Iris pigment epithelial cell (primary cell): Measurements from ENCODE around the gene B3GALNT2.
A peak's percentile ranks its signal among the peaks of the same experiment; 100 is the strongest.

Source experiments
- DNase-seq: peaks from one replicate; pipeline ENCODE4 v3.0.0-alpha.2; 2011; ENCODE audit warnings: low read depth

B3GALNT2 gene

GRCh38 chr1:235454021-235454420 is 50.2 kb downstream of the B3GALNT2 start:
- no peak for DNase-seq

GRCh38 chr1:235450886-235451483 is 53.3 kb downstream of the B3GALNT2 start:
- DNase-seq, result peak; percentile 9

DNA sequence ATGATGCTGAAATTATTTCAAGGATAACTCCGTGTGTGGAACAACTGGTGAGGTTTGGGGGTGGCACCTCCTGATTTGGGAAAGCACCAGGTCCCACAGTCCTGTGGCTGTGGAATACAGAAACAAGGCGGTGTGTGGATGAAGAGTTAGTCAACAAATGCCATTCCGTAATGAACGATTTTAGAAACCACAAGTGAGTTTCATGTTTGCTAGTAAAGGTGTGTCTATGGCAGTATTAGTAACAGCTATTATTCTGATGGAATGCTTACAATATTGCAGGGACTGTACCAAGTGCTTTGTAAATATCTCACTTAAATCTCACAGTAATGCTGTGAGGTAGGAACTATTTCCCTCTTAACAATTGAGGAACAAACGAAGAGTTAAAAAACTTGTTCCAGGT is 53.8 kb downstream of the B3GALNT2 start:
- DNase-seq, result no peak

- DNase-seq, result no peak
These were observed 55.6 kb downstream of the B3GALNT2 start for GRCh38 chr1:235448616-235449015.

DNA sequence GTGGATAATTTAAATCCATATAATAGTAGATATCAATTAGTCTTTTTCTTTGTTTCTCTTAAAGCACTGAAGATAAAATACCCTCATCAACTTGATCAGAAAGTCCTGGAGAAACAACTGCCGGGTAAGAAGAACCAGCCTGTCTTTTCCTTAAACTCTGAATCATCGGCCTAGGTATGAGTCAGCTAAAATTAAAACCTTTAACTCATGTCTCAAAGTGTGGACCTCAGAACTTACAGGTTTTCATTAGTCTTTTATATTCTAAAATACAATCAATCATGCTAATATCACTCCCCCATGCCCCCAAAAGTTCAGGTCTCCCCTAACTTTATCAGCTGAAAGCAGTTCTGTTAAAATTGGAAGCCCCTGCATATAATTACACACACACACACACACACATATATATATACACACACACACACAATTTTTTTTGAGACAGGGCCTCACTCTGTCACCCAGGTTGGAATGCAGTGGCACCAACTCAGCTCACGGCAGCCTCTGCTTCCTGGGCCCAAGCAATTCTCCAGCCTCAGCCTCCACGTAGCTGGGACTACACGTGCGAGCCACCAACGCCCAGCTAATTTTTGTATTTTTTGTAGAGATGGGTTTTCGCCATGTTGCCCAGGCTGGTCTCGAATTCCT is 61.3 kb downstream of the B3GALNT2 start:
- peak; percentile 85 for DNase-seq

- DNase-seq, result no peak
These were observed 63.0 kb downstream of the B3GALNT2 start for GRCh38 chr1:235441159-235441685.

DNA sequence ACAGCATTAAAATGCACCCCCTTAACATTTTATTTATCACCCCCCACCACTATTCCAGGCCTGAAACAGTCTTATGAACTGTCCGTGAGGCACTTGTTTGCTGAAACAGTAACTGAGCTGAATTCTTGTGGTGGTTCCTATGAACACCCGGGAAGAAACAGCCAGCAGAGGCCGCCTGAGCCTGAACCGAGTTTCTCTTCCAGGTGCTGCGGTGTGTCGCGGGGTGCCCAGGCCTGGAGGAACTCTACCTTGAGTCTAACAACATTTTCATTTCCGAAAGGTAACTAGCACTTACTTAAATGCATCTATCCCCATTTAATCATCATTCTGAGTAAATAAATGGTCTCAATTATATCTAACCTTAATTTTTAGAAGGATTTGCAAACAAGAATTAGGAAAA is 70.3 kb downstream of the B3GALNT2 start:
- DNase-seq, result no peak

- peak; percentile 77 for DNase-seq
These were observed 73.3 kb downstream of the B3GALNT2 start for GRCh38 chr1:235430991-235431390.

GRCh38 chr1:235429143-235429542 is 75.1 kb downstream of the B3GALNT2 start:
- no peak for DNase-seq

GRCh38 chr1:235427447-235427846 is 76.8 kb downstream of the B3GALNT2 start:
- no peak for DNase-seq

DNA sequence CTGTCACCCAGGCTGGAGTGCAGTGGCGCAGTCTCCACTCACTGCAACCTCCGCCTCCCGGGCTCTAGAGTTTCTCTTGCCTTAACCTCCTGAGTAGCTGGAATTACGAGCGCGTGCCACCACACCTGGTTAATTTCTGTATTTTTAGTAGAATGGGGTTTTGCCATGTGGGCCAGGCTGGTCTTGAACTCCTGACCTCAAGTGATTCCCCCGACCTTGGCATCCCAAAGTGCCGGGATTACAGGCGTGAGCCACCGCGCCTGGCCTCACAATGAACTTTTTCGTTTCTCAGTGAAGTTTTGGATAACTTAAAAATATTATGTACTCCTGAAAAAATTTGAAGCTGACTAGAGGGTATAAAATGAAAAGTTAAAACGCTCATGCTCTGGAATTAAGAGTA is 77.6 kb downstream of the B3GALNT2 start:
- no peak for DNase-seq

GRCh38 chr1:235426143-235426542 is 78.1 kb downstream of the B3GALNT2 start:
- no peak for DNase-seq

- DNase-seq, result no peak
These were observed 78.9 kb downstream of the B3GALNT2 start for GRCh38 chr1:235425357-235425756.

DNA sequence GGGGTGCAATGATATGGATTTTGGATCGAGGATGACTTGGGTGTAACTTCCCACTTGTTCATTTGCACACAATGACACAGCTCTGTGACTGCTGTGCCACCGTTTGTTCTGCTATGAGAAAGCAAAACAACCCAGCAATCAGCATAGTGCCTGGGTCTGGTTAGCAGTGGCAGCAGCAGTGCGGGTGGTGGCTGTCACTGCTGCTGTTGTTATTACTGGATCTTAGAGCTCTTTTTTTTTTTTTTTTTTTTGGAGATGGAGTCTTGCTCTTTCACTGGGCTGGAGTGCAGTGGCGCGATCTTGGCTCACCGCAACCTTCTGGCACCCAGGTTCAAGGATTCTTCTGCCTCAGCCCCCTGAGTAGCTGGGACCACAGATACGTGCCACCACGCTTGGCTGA is 80.2 kb downstream of the B3GALNT2 start:
- no peak for DNase-seq

DNA sequence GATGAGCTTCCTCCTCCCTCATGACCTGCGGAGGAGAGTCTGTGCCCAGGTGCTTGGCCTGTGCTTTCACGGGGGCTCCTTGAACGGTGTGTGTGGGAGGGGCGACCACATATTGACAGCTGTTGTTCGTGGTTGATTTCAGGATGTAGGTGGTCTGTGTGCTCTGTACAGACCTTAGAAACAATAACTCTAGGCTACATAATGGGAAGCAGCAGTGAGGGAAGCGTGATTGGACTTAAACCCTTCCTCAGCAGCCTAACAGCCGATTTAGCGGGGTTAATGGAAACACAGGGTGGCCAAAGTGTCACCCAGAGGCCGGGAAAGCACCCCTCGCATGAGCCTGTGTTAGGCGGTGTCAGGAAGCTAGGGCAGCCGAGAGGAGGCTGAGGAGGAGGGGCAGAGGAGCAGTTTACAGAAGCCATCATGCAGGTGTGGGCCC is 81.0 kb downstream of the B3GALNT2 start:
- DNase-seq, result no peak

DNA sequence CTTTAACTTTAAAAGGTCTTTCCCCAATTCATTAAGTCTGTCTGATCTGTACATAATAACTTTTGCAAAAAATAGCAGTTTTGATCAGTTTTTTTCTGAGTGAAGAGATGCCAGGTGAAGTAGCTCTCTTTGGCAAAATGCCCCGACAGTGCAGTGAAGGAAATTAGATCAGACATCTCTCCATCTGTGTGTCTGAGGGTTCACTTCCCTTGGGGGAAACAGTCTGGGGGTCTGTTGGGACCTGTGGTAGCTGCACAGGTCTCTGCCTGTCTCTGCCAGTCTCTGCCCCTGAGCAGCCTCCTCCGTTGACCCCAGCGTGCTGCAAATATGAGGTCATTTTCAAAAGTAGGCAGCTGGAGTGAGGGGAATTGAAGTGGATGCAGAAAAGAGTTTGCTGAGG is 82.5 kb downstream of the B3GALNT2 start:
- DNase-seq, result no peak

- DNase-seq, result peak; percentile 85
These were observed 87.1 kb downstream of the B3GALNT2 start for GRCh38 chr1:235417086-235417697.

GRCh38 chr1:235416662-235417049 is 87.6 kb downstream of the B3GALNT2 start:
- peak; percentile 73 for DNase-seq

DNA sequence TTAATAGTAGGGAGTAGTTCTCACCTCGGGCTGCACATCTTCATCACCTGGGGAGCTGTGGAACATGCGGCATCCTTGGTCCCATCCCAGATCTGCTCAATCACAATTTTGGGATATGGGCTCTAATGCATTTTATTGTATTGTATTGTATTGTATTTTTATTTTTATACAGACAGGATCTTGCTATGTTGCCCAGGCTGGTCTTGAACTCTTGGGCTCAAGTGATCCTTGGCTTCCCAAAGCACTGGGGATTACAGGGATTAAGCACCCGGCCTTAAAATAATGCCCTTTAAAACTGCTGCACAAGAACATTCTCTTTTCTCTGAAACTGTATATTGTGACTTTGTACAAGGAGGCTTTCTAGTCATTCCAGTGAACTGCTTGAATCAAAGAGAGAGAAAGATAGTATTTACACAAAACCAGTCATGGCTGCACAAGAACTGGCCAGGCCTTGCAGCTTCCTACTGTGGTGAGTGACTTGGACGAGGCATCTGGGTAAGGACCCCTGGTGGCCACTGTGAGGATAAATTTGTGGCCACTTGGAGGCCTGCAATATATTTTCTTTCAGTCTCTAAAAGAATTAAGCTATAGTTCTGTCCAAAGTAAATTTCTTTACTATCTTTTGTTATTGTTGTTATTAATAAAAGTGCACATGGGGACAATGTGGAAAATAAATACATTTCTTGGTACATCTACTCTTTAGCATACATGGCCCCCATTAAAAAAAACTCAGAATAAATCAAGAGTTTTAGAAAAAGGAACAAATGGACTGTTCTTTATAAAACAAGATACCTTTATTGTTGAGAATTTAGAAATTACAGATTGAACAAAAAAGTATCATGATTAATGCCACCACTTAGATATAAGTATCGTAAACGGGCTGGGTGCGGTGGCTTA is 89.0 kb downstream of the B3GALNT2 start:
- DNase-seq, result peak; percentile 85

DNA sequence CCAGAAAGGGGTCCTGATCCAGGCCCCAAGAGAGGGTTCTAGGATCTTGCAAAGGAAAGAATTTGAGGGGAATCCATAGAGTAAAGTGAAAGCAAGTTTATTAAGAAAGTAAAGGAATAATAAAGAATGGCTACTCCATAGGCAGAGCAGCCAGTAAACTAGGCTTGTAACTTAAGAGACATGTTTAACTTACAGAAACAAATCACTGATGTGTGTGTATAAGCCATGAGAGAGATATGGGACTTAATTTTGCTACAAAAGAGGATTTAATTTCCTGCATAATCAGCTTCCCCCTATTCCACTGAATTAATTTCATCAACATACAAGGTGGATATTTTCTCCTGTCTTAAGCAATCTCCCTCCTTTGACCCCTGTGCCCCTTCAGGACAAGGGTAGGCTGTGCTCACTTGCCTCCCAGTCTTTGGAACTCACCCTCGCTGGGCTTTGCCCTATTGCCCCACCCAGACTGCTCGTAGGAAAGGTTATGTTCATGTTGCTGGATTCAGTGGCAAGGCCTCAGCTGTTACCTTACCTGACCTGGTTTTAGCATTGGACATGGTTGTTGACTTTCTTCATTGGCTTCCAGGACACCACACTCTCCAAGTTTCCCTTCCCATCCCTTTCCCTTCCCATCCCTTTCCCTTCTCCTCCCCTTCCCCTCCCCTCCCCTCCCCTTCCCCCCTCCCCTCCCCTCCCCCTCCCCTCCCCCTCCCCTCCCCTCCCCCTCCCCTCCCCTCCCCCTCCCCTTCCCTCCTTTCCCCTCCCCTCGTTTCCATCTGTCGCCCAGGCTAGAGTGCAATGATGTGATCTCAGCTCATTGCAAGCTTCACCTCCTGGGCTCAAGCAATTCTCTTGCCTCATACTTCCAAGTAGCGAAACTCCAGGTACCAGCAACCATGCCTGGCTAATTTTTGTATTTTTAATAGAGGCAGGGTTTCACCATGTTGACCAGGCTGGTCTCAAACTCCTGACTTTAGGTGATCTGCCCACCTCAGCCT is 92.5 kb downstream of the B3GALNT2 start:
- DNase-seq, result no peak

DNA sequence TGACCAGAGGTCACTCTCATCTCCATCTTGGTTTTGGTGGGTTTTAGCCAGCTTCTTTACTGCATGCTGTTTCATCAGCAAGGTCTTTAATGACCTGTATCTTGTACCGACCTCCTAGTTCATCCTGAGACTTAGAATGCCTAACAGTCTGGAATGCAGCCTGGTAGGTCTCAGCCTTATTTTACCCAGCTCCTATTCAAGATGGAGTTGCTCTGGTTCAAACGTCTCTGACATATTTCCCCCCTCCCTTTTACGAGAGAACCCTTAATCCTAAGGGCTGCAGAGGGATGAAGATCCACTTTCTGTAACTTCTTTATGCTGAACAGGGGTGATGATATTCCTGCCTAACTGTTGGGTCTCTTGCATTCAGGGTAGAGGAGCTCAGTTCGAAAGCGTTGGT is 93.8 kb downstream of the B3GALNT2 start:
- no peak for DNase-seq
